Stromal cell of bone marrow (primary cell): Measurements from ENCODE around the gene PMM1.
"Not testable (repeated sequence)": the region's sequence is repeated elsewhere in the genome, so short reads cannot be mapped to it uniquely, and the experiment has no call there.

Experiments
- DNase-seq: peaks from one replicate; pipeline ENCODE4 v3.0.0-alpha.2; 2012; ENCODE audit warnings: low read depth

The PMM1 gene

GRCh38 chr22:41589391-41590241, at the start of gene PMM1:
Gene PMM1 (minus strand): TSS chr22:41589840. CDS start chr22:41589805, 35 bp downstream.
- DNase-seq, result peak; percentile 99

GRCh38 chr22:41638748-41639147, 49.1 kb upstream of the PMM1 start:
- DNase-seq, result no peak

- no peak for DNase-seq
These were observed 48.5 kb upstream of the PMM1 start for GRCh38 chr22:41638124-41638523.

GRCh38 chr22:41637623-41638022, 48.0 kb upstream of the PMM1 start:
- DNase-seq, result not testable (repeated sequence)

- DNase-seq, result peak; percentile 36
These were observed 46.8 kb upstream of the PMM1 start for GRCh38 chr22:41636467-41636866.

GRCh38 chr22:41634610-41635009, 45.0 kb upstream of the PMM1 start:
- DNase-seq, result not testable (repeated sequence)

GRCh38 chr22:41631615-41632014, 42.0 kb upstream of the PMM1 start:
- DNase-seq, result not testable (repeated sequence)

- not testable (repeated sequence) for DNase-seq
These were observed 41.5 kb upstream of the PMM1 start for GRCh38 chr22:41631115-41631514.

GRCh38 chr22:41625577-41625976, 35.9 kb upstream of the PMM1 start:
- DNase-seq, result no peak

GRCh38 chr22:41621911-41622179, 32.2 kb upstream of the PMM1 start:
- no peak for DNase-seq

GRCh38 chr22:41621099-41621910, 31.7 kb upstream of the PMM1 start, which contains the start of gene XRCC6:
Gene XRCC6 (plus strand): TSS chr22:41621295. CDS start chr22:41622005, 710 bp downstream.
- peak; percentile 98 for DNase-seq

GRCh38 chr22:41620589-41621098, 31.0 kb upstream of the PMM1 start, which contains the start of gene DESI1:
Gene DESI1 (minus strand): TSS chr22:41621043. CDS start chr22:41620839, 204 bp downstream.
- DNase-seq, result no peak

- DNase-seq, result no peak
These were observed 30.4 kb upstream of the PMM1 start for GRCh38 chr22:41619979-41620588.

- DNase-seq, result no peak
These were observed 23.8 kb upstream of the PMM1 start for GRCh38 chr22:41613456-41613855.

GRCh38 chr22:41612603-41613306, 23.1 kb upstream of the PMM1 start:
- DNase-seq, result no peak

- no peak for DNase-seq
These were observed 18.7 kb upstream of the PMM1 start for GRCh38 chr22:41608386-41608785.

GRCh38 chr22:41603873-41604332, 14.3 kb upstream of the PMM1 start:
- no peak for DNase-seq

- no peak for DNase-seq
These were observed 11.3 kb upstream of the PMM1 start for GRCh38 chr22:41600976-41601375.

- no peak for DNase-seq
These were observed 9.4 kb upstream of the PMM1 start for GRCh38 chr22:41598891-41599635.

- peak; percentile 54 for DNase-seq
These were observed 8.4 kb upstream of the PMM1 start for GRCh38 chr22:41598081-41598480.

GRCh38 chr22:41597635-41597953, 8.0 kb upstream of the PMM1 start:
- no peak for DNase-seq
